Erythroblast (primary cell): Measurements from ENCODE around the gene RRP36.

Experiments used
- GATA1 ChIP-seq: IDR thresholded peaks from 2 replicates; pipeline ENCODE4 v1.6.1; 2011; ENCODE audit warnings: low read depth, mild to moderate bottlenecking, control low read depth, low read length, moderate library complexity
- POLR2A ChIP-seq: IDR thresholded peaks from 2 replicates; pipeline ENCODE4 v1.6.1; 2011; ENCODE audit warnings: mild to moderate bottlenecking, low read length

DNA sequence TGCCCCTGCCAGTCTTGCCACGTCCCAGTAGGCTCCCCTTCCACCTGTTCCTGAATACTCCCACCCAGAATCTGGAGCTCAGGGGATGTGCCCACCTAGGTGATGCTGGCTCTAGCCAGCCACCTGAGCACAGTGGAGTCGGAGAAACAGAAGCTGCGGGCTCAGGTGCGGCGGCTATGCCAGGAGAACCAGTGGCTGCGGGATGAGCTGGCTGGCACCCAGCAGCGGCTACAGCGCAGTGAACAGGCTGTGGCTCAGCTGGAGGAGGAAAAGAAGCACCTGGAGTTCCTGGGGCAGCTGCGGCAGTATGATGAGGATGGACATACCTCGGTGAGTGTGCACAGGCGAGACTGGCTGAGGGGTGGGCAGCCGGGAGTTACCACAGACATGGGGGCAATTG lies 41.4 kb downstream of the RRP36 start:
- no peak for TF ChIP-seq POLR2A
- TF ChIP-seq GATA1 = no peak
